ENCODE results near the gene SH2B3. TPM values are rescaled to one million over a fixed set of nuclear protein-coding genes. Genes with fewer than 3 reads are reported as not detected.
"Not testable (repeated sequence)": the region's sequence is repeated elsewhere in the genome, so short reads cannot be mapped to it uniquely, and the experiment has no call there.

SH2B3 gene
- 7.7 and 11.1 TPM in 2 replicates for total RNA-seq (2014; rRNA removed; shearing (Covaris generic); ENCODE audit: low replicate concordance)

DNA sequence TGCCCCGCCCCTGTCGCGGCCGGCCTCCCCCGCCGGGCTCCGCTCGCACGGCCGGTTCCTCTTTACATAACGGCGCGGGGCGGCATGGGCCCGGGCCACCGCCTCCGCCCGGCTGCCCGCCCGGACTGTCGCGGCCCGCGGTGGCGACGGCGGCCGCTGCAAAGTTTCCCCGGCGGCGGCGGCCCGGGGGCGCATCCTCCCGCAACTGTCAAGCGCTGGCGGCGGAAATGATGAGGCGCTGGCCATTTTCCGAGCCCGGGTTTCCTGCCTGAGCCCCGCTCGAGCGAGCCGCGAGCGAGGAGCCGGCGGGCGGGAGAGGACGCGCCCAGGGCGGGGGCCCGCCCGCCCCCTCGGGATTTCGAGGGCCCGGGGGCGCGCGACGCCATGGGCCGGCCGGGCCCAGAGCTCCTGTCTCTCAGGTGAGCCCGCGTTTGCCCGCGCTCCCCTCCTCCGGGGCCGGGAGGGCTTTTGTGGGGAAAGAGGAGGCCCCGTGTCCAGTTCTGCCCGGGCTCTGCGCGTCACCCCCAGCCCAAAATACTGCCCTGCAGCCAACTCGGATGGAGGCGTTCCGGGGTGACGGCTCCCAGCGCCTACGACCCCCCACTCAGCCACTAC lies at the start of gene SH2B3:
TSS of gene SH2B3 (plus strand) at position 65 of the 615 bp plus-strand sequence. CDS start 12,223 bp downstream, outside the sequence.
- DNase-seq (ENCODE audit: low read depth), result no peak
- in situ Hi-C loops (cut with HindIII; ENCODE audit: low pct_unique_long_range_greater_than_20kb, low sequenced_read_pairs), result no loop called here

DNA sequence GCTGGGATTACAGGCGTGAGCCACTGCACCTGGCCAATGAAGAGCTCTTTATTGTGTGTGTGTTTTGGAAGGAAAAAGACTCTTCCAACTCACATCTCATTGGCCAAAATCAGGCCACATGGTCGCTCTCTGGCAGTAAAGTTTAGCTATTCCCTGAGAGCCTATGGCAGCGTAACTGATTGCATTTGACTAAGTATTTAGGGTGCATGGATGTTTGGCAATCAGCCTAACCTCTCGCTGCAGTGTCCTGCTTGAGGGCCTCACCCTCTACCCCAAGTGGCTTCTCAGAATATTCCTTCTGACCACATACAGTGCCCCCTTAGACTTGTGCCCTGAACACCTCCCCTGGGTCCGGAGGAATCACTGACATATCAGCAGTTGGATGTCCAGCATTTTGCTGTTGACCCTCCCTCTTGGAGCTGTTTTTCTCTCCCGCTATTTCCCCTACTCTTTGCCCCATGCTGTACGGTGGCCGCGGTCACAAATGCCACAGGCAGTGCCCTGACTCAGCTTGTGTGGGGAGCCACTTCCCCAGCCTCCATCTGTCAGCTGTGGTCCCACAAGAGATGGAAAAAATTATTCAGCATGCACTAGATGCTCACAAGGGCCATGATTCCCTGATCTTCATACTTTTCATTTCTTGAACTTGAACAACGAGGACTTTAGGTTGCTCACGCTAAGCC lies 46.4 kb upstream of the SH2B3 start:
- no peak for DNase-seq (ENCODE audit: low read depth)
- in situ Hi-C loops (cut with HindIII; ENCODE audit: low pct_unique_long_range_greater_than_20kb, low sequenced_read_pairs), result no loop called here

DNA sequence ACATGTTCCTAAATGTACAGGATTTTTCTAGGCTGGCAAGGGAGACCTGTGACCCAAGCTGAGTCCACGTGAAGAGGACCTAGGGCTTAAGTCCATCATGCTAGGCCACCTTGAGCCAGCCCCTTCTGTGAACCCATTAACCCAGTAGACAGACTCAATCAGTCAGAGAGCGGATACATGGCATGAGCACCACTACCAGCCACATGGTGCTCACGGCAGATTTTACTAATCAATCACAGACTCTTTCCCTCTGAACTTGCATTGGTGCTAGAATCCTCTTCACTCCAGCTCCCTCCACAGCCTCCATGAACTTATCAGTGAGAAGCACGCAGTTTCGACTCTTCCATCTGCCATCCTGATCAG lies 45.8 kb upstream of the SH2B3 start:
- DNase-seq (ENCODE audit: low read depth), result no peak
- in situ Hi-C loops (cut with HindIII; ENCODE audit: low pct_unique_long_range_greater_than_20kb, low sequenced_read_pairs), result no loop called here

DNA sequence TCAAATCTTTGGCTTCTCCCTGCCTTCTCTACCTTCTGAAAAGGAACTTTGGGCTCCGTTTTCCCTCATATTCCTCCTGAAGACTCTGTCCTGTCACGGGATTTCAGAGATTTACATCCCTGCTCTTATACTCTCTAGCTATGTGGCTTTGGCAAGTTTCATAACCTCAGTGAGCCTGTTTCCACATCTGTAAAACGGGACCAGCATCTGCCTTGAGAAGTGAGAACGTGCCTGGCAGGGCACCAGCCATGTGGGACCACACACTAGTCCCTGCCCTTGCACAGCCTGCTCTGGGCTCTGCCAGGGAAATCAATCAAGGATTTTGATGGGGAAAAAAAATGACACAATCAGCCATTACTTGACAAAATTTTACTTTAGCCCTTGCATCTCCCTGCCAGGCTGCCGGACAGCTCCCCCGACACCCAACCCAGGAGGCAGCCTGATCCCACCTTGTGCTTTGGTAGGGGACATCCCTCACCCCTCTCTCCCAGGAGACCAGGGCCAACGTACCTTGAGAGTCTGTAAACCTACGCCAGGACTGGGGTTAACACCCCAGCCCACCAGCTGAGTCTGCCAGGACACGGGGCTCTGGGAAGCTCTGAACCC lies 45.3 kb upstream of the SH2B3 start:
- no peak for DNase-seq (ENCODE audit: low read depth)

DNA sequence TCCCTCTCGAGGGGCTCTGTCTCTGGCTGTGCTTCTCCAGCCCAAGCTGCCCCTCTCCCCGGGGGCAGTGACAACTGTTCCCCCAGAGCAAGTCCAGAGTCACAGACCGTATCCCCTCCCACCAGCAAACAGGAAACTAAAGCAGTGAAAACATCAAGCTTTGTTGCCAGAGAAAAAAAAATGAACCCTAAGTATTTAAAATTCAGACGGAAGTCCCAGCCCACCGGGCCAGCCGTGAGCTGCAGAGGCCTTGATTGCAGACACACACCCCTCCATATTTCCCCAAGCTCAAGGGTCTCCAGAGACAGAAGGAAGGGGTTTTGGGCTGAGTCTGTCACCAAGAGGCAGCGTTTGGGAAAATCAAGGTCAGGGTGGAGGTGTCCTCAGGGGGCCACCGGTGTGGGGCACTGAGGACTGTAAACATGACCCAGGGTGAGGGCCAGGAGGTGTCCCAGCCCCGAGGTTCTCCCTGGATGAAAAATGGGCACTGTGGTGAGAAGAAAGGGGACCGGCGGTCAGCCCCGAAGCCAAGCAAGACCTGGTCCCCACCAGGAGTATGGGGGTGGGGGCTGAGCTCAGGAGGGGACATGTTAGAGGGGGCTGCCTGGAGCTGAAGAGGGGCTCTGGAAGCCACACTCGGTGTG lies 44.5 kb upstream of the SH2B3 start:
- in situ Hi-C loops (cut with HindIII; ENCODE audit: low pct_unique_long_range_greater_than_20kb, low sequenced_read_pairs), result no loop called here
- DNase-seq (ENCODE audit: low read depth), result no peak

More for the DNA sequence above, 45.3 kb upstream of the SH2B3 start:
- in situ Hi-C loops (cut with HindIII; ENCODE audit: low pct_unique_long_range_greater_than_20kb, low sequenced_read_pairs), result no loop called here

DNA sequence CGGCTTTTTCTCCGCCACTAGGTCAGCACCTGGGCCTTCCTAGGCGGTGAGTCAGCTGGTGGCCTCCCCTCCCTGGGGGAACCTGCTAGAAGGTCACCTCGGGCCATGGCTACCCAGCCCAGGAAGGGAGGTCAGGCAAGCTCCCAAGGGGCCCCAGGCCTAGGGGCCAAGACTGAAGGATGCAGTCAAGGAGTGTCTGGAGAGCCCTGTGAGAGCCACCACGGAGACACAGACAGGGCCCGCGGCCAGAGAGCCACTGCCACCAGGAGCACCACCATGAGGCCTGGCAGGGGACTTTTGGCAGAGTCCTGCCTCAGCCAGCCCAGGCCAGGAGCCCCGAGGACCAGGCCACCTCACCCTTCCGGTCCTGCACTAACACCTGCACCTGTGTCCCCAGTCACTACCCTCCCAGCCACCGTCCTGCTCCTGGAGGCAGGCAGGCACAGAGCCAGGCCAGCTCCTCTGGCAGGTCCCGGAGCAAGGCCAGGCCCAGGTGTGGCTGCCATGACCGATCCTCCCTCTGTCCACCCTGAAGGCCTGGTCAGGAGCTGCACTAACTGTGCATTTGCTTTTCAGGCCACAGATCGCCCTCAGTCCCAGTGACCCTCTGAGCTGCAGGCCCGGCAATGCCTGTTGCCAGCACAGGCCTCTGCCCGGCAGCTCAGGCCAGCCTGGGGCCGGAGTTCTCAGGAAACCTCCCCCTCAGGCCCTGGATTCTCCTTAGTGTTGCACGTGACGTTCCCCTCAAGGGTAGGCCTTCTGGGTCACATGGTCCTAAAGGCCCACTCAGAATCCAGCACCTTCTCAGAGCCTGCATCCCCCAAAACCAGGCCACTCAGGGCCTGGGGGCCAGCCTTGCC lies 43.8 kb upstream of the SH2B3 start:
- no peak for DNase-seq (ENCODE audit: low read depth)
- in situ Hi-C loops (cut with HindIII; ENCODE audit: low pct_unique_long_range_greater_than_20kb, low sequenced_read_pairs), result no loop called here

DNA sequence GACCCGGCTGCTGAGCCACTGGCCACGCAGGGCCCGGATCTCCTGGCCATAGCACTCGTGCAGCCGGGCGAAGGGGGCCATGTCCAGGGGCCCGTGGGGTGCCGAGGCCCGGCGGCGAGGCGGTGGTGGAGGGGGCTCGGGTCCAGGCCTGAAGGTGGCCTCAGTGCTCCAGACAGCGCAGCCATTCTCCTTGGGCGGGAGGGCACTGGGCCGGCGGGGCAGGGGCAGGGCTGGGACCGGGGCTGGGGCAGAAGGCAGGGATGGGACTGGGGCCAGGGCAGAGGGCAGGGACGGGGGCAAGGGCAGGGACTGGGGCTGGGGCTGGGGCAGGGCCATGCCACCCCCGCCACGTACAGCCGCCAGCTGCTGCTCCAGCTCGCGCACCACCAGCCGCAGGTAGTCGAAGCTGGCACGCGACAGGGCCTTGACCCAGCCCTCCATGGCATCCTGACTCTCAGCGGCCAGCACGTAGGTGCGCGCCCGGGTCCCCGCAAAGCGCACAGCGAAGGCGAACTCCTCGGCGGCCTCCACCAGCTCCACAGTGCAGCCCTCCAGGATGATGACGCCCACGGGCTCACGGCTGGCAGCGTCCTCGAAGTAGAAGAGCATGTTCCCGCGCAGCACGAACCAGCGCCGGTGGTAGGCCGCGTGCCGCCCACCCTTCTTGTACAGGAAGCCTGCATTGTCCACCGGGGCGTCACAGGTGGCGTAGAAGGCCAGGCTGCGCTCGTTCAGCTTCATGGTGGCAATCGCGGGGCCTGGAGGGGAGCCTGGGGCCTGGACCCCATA lies 42.8 kb upstream of the SH2B3 start:
- DNase-seq (ENCODE audit: low read depth), result no peak
- in situ Hi-C loops (cut with HindIII; ENCODE audit: low pct_unique_long_range_greater_than_20kb, low sequenced_read_pairs), result no loop called here

DNA sequence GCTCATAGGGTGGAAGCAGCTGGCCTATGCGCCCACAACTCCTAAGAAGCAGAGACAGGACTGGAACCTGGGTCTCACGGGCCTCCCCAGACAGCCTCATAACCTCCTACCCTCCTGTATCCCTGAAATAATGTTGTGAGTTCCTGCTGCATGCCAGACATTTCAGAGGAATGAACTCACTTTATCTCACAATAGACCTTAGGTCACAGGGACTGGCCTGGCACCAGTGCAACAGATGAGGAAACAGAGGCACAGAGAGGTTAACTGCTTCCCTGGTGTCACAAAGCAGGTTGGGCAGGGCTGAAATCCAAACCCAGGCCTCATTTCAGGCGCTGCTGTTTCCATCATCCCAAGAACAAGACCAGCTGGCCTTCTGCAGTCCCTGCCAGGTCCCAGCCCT lies 42.1 kb upstream of the SH2B3 start:
- no peak for DNase-seq (ENCODE audit: low read depth)
- in situ Hi-C loops (cut with HindIII; ENCODE audit: low pct_unique_long_range_greater_than_20kb, low sequenced_read_pairs), result no loop called here

DNA sequence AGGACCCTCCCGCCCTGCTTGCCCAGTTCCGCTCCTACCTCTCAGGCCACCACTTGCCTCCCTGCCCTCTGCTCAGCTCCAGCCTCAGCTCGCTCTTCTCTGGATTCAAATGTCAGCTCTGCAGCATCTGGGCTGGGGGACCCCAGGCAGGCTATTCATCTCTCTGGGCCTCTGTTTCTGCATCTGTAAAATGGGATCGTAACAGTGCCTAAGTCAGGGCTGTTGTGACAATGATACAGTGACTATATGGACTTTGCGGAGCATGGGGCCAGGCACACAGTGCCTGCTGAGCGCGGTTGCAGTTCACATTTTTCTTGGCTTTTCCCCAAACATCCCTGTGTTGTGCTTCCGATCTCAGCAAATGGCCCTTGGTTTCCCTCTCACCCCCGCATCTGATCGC lies 39.6 kb upstream of the SH2B3 start:
- DNase-seq (ENCODE audit: low read depth), result no peak
- in situ Hi-C loops (cut with HindIII; ENCODE audit: low pct_unique_long_range_greater_than_20kb, low sequenced_read_pairs), result no loop called here

DNA sequence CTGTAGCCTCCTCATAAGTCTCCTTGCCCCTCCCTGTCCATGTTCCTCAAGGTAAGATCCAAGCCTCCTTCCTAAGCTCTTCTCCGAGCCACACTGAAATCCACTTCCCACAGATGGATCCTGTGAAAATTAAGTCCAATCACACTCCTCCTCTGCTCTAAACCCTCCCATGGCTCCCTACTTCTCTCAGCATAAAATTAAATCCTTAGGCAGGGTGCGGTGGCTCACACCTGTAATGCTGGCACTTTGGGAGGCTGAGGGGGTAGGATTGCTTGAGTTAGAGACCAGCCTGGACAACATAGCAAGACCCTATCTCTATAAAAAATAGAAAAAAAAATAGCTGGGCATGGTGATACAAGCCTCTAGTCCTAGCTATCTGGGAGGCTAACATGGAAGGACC lies 39.1 kb upstream of the SH2B3 start:
- no peak for DNase-seq (ENCODE audit: low read depth)
- in situ Hi-C loops (cut with HindIII; ENCODE audit: low pct_unique_long_range_greater_than_20kb, low sequenced_read_pairs), result no loop called here

DNA sequence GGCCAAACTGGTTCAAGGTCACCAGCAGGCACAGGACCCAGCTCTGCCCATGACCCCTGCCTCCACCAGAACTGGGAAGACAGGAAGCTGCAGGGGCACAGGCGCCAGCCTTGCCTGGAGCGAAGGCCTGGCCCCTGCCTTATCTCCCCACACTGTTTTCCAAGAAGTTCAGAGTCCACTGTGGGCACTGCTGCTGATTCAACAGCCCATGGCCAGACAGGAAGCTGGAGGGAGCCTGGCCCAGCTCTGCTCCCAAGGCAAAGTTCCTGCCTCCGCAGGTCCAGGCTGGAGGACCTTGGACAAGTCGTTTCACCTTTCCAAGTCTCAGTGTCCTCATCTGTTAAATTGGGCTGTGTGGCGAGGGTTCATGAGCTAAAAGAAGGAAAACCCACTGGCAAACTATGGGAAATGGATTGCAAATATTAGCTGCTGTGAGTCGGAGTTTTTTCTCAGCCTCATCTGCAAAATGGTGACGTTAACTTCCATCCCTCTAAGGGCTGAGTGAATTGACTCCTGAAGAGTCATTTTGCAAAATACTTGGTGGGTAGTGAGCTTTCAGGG lies 38.0 kb upstream of the SH2B3 start:
- no peak for DNase-seq (ENCODE audit: low read depth)
- in situ Hi-C loops (cut with HindIII; ENCODE audit: low pct_unique_long_range_greater_than_20kb, low sequenced_read_pairs), result no loop called here

DNA sequence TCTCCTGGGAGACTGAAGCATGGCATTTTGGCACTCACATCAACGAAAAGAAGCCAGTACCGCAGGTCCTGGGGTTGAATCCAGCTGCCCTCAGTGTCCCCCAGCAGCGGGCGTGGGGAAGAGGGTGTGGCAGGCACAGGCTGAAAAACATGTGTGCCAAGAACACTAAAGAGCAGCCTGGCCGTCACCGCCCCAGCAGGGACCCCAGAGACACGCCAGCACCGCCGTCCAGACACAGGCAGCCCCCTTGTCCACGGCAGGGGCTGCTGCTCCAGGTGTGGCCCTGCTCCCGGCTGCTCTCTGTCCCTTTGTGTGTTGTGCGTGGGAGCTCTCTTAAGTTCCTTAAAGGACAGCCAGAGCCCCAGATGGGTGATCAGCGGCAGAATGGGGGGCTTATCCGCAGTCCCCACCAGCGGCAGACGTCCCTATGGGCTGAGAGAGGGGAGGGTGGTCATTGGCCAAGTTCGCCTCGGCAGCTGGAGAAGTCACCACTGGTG lies 37.4 kb upstream of the SH2B3 start:
- in situ Hi-C loops (cut with HindIII; ENCODE audit: low pct_unique_long_range_greater_than_20kb, low sequenced_read_pairs), result no loop called here
- no peak for DNase-seq (ENCODE audit: low read depth)

DNA sequence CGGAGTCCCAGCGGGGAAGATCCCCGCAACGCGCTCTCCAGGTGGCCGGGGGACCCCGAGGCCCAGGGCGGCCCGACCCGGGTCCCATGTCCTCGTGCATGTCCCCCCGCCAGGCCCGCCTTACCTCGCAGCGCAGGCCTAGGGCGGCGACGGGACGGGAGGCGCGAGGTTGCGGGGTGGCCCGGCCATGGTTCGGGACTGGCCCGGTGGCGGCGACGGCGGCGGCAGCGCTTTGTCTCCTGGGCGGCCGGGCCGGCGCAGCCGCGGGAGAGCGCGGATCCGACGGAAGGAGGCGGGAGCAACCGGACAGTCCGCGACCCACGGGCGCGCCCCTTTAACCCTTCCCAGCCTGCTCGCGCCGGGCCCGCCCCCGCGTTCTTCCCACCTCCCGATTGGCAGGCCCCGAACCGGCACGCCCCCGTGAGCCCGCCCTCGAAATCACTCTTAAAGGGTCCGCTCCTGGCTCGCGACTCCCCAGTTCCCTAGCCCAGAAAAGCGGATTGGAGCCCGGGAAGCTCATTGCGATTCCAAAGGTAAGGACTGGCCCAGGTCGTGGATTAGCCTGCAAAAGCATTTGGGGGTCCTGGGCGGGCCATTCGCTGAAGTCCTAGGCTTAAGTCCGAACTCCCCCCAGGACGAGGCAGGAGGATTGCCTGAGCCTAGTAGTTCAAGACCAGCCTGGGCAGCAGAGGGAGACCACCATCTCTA lies 36.8 kb upstream of the SH2B3 start, which contains the start of gene PHETA1:
TSS of gene PHETA1 (minus strand) at position 308 of the 708 bp plus-strand sequence. CDS start 5,668 bp downstream, outside the sequence.
- in situ Hi-C loops (cut with HindIII; ENCODE audit: low pct_unique_long_range_greater_than_20kb, low sequenced_read_pairs), result no loop called here
- DNase-seq (ENCODE audit: low read depth), result peak; percentile 70

DNA sequence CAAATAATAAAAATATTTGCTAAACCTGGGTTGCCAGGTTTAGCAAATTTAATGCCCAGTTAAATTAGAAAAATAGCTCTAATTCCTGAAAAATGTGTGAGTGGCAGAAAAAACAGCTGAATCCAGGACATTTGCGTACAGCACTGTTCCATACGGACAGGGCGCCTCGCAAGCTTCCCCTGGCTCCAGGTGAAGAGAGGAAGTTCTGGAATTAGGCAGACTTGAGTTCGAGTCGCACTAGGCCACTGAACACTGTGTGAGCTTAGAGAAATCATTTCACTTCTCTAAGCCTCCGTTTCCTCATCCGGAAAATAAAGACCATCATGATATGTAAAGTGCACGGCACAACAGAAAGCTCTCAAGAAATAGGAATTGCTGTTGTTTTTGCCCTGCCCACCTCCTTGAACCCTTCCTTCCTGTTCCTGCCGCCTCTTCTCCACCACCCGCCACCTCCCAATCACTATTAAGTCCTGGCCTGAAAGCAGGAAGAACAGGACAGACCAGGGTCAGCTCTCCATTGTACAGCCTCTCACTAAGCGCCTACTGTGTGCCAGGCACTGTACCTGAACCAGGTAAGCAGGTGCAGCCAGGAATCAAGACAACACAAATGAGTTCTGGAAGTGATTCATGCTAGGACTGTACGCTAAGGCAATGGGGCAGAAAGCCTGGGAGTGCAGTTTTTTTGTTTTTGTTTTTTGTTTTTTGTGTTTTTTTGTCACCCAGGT lies 36.1 kb upstream of the SH2B3 start:
- no peak for DNase-seq (ENCODE audit: low read depth)
- in situ Hi-C loops (cut with HindIII; ENCODE audit: low pct_unique_long_range_greater_than_20kb, low sequenced_read_pairs), result no loop called here

DNA sequence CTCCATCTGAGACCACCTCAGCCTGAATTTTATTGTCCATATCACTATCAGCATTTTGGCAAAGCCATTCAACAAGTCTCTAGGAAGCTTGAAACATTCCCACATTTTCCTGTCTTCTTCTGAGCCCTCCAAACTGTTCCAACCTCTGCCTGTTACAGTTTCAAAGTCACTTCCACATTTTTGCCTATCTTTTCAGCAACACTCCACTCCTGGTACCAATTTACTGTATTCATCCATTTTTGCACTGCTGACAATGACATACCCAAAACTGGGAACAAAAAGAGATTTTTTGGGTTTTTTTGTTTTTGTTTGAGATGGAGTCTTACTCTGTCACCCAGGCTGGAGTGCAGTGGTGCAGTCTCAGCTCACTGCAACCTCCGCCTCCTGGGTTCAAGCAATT lies 32.5 kb upstream of the SH2B3 start:
- in situ Hi-C loops (cut with HindIII; ENCODE audit: low pct_unique_long_range_greater_than_20kb, low sequenced_read_pairs); DNase-seq (ENCODE audit: low read depth): not testable (repeated sequence)

DNA sequence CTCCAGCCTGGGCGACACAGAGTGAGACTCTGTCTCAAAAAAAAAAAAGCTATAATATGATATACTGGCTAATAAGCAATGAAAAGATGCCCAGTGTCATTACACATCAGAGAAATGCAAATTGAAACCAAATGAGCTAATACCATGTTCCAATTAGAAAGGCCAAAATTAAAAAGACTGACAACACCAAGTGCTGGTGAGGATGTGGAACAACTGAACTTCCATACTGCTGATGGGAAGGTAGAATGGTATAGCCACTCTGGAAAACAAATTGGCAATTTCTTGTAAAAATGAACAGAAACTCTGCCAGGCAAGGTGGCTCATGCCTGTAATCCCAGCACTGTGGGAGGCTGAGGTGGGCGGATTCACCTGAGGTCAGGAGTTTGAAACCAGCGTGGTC lies 28.3 kb upstream of the SH2B3 start:
- DNase-seq (ENCODE audit: low read depth), result no peak
- in situ Hi-C loops (cut with HindIII; ENCODE audit: low pct_unique_long_range_greater_than_20kb, low sequenced_read_pairs), result no loop called here
